Cortex of kidney (tissue), 1 donor: Measurements from ENCODE around the gene LRIT1.
"Not testable (repeated sequence)": the region's sequence is repeated elsewhere in the genome, so short reads cannot be mapped to it uniquely, and the experiment has no call there.

Experiments
- DNase-seq: peaks from one replicate; lab custom pipeline; 2025; lab: John Stamatoyannopoulos, UW

The LRIT1 gene, protein sequence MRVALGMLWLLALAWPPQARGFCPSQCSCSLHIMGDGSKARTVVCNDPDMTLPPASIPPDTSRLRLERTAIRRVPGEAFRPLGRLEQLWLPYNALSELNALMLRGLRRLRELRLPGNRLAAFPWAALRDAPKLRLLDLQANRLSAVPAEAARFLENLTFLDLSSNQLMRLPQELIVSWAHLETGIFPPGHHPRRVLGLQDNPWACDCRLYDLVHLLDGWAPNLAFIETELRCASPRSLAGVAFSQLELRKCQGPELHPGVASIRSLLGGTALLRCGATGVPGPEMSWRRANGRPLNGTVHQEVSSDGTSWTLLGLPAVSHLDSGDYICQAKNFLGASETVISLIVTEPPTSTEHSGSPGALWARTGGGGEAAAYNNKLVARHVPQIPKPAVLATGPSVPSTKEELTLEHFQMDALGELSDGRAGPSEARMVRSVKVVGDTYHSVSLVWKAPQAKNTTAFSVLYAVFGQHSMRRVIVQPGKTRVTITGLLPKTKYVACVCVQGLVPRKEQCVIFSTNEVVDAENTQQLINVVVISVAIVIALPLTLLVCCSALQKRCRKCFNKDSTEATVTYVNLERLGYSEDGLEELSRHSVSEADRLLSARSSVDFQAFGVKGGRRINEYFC

DNA sequence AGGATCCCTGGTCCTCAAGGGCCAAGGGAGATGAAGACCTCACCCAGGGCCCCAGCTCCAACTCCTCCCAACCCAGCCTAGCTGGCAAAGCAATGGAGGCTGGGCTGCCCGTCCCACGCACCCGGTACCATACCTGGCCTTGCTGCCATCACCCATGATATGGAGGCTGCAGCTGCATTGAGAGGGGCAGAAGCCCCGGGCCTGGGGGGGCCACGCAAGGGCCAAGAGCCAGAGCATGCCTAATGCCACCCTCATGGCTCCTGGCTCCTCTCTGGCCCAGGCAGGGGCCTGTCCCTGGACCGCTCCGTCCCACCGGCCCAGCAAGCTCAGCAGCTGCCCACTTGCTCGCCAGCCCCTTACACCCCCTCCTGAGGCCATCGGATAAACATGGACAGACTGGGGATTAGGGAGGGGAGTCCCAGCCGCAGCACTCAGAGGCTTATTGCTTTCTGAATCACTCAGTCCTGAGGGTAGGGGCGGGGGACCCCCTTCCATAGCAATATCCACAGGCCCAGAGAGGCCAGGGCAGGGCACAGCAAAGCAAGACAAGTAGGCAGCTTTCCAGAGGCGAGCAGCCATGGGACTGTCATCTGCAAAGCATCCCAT is at the start of gene LRIT1:
Gene LRIT1 (minus strand): TSS at position 362 of the 606 bp plus-strand sequence. CDS start 107 bp downstream, at position 255.
- DNase-seq = no peak

DNA sequence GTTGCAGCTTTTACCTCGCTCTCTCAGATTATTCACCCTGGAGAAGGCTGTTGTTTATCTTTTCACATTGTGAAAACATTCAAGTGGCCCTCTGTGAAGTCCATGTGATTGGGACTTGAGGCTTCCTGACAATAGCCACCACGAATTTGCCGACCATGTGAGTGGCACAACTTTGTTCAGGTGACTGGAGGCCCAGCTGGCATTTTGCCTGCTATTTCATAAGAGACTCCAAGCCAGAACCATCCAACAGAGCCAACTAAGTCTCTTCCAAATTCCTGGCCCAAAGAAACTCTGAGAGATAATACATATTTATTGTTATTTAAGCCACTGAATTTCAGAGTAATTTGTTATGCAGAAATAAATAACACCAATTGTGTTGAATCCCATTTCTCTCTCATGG is 48.9 kb upstream of the LRIT1 start:
- DNase-seq = no peak

GRCh38 chr10:84289521-84290200 is 48.3 kb upstream of the LRIT1 start:
- DNase-seq = no peak

DNA sequence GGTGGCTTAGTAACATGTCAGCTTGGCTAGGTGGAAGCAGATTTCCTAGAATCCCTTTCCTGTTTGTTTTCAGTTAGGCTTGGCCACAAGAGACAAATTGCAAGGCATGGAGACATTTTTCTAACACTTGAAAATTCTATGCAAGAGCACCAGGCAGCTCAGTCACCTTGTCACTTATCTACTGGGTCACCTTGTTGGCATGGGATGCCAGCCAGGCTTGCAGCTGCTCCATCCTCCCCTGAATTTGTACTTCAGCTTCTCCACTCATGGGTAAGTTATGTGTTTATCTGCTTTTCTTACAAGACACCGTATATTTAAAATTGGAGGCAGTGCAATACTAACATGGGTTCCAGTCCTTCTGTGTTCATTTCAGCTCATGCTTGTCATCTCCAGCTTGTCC is 46.8 kb upstream of the LRIT1 start:
- no peak for DNase-seq

- DNase-seq = no peak
Observed at GRCh38 chr10:84286695-84287094, 45.3 kb upstream of the LRIT1 start.

DNA sequence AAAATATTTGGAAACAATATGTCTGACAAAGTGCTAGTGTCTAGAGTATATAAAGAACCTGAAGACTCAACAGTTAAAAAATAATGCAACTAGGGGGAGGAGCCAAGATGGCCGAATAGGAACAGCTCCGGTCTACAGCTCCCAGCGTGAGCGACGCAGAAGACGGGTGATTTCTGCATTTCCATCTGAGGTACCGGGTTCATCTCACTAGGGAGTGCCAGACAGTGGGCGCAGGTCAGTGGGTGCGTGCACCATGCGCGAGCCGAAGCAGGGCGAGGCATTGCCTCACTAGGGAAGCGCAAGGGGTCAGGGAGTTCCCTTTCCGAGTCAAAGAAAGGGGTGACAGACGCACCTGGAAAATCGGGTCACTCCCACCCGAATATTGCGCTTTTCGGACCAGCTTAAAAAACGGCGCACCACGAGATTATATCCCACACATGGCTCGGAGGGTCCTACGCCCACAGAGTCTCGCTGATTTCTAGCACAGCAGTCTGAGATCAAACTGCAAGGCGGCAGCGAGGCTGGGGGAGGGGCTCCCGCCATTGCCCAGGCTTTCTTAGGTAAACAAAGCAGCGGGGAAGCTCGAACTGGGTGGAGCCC is 38.6 kb upstream of the LRIT1 start:
- DNase-seq = not testable (repeated sequence)

DNA sequence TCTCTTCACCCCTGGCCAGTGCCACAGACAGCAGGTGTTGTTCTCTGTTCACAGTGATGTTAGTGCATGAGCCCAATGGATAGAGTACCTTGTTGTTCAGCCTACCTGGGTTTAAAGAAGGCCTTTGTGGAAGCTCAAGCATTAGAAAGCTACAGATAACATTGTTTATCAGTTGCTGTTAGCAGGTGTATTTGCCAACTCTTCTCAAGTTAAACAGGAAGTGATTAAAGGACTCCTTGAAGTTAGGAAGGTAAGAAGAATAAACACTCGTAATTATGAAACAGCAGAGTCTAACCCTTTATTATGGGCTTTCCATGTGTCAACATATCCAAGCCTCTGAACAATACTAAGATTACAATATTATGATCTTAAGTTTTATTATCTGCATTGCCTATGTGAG is 29.4 kb upstream of the LRIT1 start:
- DNase-seq = no peak

DNA sequence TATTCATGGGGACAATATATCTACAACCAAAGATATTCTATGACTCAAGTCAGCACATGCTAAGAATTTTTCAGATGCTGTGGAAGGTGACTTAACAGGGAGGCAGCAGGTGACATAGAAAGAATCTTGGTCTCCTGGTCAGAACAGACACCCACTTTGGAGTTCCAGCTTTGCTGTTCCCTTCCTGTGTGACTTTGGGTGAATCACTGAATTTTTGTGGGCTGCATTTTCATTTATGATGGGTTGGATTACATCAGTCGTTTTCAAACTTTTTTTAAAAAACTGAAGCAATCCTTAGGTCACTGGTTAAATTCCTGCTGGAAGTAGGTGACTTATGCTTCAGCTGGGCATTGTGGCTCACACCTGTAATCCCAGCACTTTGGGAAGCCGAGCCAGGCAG is 28.4 kb upstream of the LRIT1 start:
- DNase-seq = no peak

DNA sequence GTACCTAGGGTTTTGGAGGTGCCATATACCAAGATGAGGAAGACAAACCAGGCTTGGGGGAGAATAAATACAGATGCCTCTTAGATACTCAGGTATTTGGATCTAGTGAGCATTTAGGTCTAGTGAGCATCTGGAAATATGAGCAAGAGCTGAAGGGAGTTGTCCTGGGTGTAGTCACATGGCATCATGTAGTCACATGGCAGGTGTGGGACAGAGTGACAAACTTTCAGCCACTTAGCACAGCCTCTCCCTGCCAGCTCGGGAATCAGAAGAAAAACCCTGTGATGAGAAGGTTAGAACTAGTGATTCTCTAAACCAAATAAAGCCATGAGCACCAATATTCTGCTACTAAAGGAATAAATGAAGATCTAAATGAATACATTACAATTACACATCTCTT is 27.8 kb upstream of the LRIT1 start:
- no peak for DNase-seq

DNA sequence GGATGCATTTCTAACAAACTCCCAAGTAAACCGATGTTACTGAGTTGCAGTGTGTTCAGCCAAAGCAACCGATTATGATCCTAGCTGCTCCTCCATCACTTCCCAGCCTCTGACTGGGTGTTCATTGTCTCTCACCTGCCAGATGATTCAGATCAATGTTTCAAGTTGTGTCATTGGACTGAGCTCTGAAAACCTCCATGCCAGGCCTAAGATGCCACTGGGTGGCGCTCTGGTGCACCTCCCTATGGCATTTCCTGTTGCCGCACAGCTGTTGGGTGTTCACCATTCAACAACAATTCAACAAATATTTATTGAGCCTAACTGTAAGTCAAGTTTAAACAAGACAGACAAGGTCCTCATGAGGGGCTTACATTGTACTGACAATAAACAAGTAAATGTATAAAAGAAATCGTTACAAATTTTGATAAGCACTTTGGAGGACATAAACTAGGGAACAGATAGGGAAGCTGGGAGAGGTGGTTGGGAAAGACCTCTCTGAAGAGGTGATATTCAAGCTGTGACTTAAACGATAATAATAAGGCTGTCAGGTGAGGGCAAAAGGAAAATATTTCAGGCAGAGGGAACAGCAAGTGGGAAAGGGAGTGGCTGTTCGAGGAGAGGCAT is 26.3 kb upstream of the LRIT1 start:
- no peak for DNase-seq

GRCh38 chr10:84265418-84265817 is 24.1 kb upstream of the LRIT1 start:
- no peak for DNase-seq

DNA sequence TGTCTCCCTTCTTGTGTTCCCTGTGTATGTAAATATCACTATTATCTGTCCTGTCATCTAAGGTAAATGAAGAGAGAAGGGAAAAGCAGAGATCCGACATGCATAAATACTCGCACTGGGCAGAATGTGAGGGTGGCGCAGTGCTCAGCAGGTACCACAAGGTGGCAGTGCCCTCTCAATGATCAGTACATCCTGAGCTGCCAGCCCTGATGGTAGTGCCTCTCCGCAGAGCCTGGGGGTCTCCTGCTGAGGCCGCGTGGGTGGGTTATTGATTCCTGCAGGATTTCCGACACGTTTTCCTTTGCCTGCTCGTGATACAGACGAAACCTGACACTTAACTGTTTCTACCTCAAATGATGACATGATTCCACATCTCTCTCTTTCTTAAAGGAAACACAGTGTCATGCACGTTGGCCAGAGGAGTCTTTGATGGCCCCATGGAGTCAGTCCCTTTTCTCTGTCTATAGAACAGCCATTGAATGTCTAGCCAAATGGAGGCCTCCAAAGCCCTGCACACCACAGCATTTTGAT is 23.3 kb upstream of the LRIT1 start:
- DNase-seq = no peak

GRCh38 chr10:84263716-84264115 is 22.4 kb upstream of the LRIT1 start:
- DNase-seq = no peak

DNA sequence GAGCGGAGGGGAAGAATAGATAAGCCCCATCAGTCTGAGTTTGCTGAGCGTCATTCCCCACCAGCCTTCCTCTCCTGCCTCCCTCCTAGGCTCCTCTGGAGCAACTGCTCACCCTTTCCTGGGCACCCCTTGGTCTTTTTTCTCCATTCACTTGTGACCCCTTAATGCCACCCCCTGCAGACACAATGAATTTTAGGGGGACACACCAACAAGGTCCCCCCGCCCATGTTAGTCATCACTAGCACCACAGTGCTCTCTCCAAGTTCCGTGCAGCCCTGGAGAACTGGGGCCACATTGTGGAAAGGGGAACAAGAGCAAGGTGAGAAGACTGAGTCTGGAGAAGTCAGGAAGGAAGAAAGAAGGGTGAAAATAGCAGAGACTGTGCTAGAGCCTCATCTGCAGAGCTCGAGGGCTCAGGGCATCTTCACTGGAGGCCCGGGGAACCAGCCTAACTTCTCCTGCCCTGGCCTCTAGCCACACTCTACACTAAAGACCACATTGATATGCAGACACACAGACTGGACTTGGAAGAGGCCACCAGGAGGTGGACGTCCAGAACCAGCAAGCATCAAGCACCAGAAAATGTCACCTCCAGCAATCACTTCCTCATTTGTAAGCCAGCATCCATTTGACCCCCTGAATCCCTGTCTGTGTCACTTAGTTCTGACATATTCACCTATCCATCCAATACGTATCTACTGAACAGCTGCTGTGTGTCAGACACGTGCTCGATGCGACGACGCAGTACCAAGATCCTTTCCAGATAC is 21.0 kb upstream of the LRIT1 start:
- DNase-seq = no peak

DNA sequence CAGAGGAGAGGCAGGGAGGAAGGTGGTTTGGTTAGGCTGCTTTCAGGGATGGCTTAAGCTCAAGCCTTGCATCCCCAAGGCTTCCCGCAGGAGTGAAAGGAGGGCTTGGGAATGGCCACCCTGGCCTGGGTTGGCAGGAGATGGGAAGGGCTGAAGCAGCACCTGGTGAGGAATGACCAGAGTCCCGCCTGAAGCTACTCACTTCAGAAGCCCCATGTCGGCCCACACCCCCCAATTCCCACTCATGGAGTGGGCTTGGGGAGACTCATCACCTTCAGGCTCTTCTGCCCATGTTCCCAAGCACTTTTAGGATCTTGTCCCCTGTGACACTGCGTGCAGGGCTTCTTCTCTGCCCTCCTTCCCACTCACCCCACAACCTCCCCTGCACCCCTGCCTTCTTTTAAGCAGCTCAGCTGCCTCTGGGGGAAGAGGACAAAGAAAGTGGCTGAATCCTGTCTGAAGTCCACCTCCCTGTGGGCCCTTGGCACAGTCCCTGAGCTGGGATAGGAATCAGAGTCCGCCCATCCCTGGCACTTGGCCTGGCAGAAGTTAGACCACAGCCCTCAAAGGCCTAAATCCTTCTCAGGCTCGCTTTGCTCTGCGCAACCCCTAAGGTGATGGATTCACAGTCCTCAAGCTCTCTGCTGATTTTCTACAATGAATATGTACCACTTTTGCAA is 20.0 kb upstream of the LRIT1 start:
- DNase-seq = no peak

- no peak for DNase-seq
Observed at GRCh38 chr10:84258034-84258695, 16.8 kb upstream of the LRIT1 start.

GRCh38 chr10:84257343-84258020 is 16.1 kb upstream of the LRIT1 start:
- no peak for DNase-seq

DNA sequence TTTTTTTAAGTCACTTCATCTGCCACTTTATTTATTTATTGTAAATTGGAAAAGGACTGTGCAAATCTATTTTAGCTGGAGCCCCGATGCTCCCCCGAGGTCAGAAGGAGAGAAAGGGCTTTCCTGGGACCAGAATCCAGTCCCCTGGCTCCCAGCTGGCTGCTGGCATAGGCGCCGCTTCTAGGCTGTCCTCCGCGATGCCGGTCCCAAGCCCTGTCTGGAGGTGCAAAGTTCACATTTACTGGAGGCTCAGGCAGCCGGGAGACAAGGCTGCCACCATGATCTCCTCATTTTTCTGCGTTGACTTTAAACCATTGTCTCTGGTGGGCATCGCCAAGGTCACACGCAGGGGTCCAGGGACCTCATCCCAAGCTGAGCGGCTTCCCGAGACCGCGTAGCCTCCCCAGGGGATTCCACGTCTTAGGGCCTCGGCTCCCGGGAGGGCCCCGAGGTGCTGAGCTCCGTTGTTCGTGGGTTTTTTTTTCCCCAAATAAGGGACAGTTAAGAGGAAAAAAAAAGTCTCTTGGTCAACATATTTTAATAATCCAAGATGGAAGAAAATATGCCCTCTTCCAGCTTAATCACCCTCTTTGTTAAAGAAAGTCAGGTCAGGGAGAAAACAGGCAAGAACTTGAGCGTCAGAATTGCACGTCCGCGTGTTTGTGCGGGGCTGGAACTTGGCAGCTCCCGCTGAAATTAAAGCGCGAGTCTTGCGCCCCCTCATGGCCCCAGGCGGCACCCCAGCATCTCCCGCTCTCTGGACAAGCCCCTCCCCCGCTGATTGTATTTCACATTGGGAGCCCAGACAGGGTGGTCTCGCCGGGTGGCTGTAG is 15.4 kb upstream of the LRIT1 start:
- DNase-seq = no peak
